ENCODE results near the gene SHISA5. TPM values are rescaled to one million over a fixed set of nuclear protein-coding genes. Genes with fewer than 3 reads are reported as not detected.

Gene SHISA5
- total RNA-seq (10 to 100 TPM; 40.7 to 50.3 TPM), polyA plus RNA-seq (100 to 1,000 TPM; 101 to 104 TPM)

GRCh38 chr3:48504051-48504946 is at the start of gene SHISA5:
TSS of gene SHISA5 (minus strand) at chr3:48504174. CDS start at chr3:48504094, 80 bp downstream.
- H3K27ac ChIP-seq (ENCODE audit: low read depth in 1 of 2, low read length in 2 of 2) = peak within 1 kb of the TSS; percentile 57 to 78
- H3K9ac ChIP-seq (ENCODE audit: low read depth in 1 of 2, low read length in 2 of 2) = peak within 1 kb of the TSS in 1 of 2 donors; percentile 69
- no peaks in the 10 kb centered on the region for H3K27me3 ChIP-seq (ENCODE audit: control insufficient read depth in 4 of 4, insufficient read depth in 4 of 4, low read length in 3 of 4)
- peaks cover 5 to 13% (median 7%) of the 10 kb centered on the region in 4 donors for H3K4me1 ChIP-seq (ENCODE audit: control insufficient read depth in 4 of 4, insufficient read depth in 4 of 4, low read length in 3 of 4)
- H3K4me3 ChIP-seq (ENCODE audit: low read depth in 1 of 3, low read length in 3 of 3) = peak within 1 kb of the TSS; percentile 50 to 54 (median 50)
- H3K36me3 ChIP-seq (ENCODE audit: control insufficient read depth in 4 of 4, insufficient read depth in 3 of 4, low read depth in 1 of 4, low read length in 3 of 4) = no peaks in the 10 kb centered on the region
- DNase-seq (ENCODE audit: low spot score) = peak; percentile 74
- no peaks in the 10 kb centered on the region for H3K9me3 ChIP-seq (ENCODE audit: control insufficient read depth in 4 of 4, low read length in 3 of 4)
- 4% methylated on average over 66 of the region's 66 CpGs for WGBS
- TF ChIP-seq EGR1 (IDR thresholded peaks at IDR 0.05; ENCODE audit: low read depth in 2 of 2) (peak in 1 of 2 donors; percentile 17), JUND (IDR thresholded peaks at IDR 0.05) (no peak)

GRCh38 chr3:48553361-48553760 is 49.4 kb upstream of the SHISA5 start:
- Histone ChIP-seq H3K36me3 (ENCODE audit: control insufficient read depth in 4 of 4, insufficient read depth in 3 of 4, low read depth in 1 of 4, low read length in 3 of 4) (no peaks in the 10 kb centered on the region), H3K27ac (ENCODE audit: low read depth in 1 of 2, low read length in 2 of 2) (no peak overlapping the region), H3K4me3 (ENCODE audit: low read depth in 1 of 3, low read length in 3 of 3) (no peak overlapping the region), H3K4me1 (ENCODE audit: control insufficient read depth in 4 of 4, insufficient read depth in 4 of 4, low read length in 3 of 4) (peaks cover 6 to 21% (median 11%) of the 10 kb centered on the region in 4 donors), H3K9ac (ENCODE audit: low read depth in 1 of 2, low read length in 2 of 2) (no peak overlapping the region), H3K9me3 (ENCODE audit: control insufficient read depth in 4 of 4, low read length in 3 of 4) (no peaks in the 10 kb centered on the region), H3K27me3 (ENCODE audit: control insufficient read depth in 4 of 4, insufficient read depth in 4 of 4, low read length in 3 of 4) (no peaks in the 10 kb centered on the region)
- TF ChIP-seq YY1 (IDR thresholded peaks at IDR 0.05) (no peak), MAX (IDR thresholded peaks at IDR 0.05) (no peak), RAD21 (IDR thresholded peaks at IDR 0.05) (no peak), RXRA (IDR thresholded peaks at IDR 0.05) (no peak), TAF1 (conservative IDR thresholded peaks at IDR 0.05) (no peak), HNF4G (IDR thresholded peaks at IDR 0.05) (no peak), FOXA2 (IDR thresholded peaks at IDR 0.05) (no peak), ZBTB33 (IDR thresholded peaks at IDR 0.05) (no peak), GABPA (IDR thresholded peaks at IDR 0.05 in 1 of 2, conservative IDR thresholded peaks at IDR 0.05 in 1 of 2) (no peak)
- 86% methylated on average over 5 of the region's 5 CpGs for WGBS
- DNase-seq (ENCODE audit: low spot score) = no peak

GRCh38 chr3:48552111-48552951 is 48.4 kb upstream of the SHISA5 start:
- DNase-seq (ENCODE audit: low spot score) = no peak
- WGBS = 81% methylated on average over 14 of the region's 14 CpGs
- H3K27ac ChIP-seq (ENCODE audit: low read depth in 1 of 2, low read length in 2 of 2) = no peak overlapping the region
- TF ChIP-seq FOXA2 (IDR thresholded peaks at IDR 0.05) (no peak), EGR1 (IDR thresholded peaks at IDR 0.05; ENCODE audit: low read depth in 2 of 2) (no peak), TAF1 (conservative IDR thresholded peaks at IDR 0.05) (no peak), NR2F2 (IDR thresholded peaks at IDR 0.05) (no peak), FOXA1 (IDR thresholded peaks at IDR 0.05) (no peak), SP1 (IDR thresholded peaks at IDR 0.05) (no peak), CTCF (IDR thresholded peaks at IDR 0.05; ENCODE audit: low read depth, low read length, missing input control) (no peak), HNF4A (conservative IDR thresholded peaks at IDR 0.05) (no peak), ATF3 (IDR thresholded peaks at IDR 0.05) (no peak), ZBTB33 (IDR thresholded peaks at IDR 0.05) (no peak), JUND (IDR thresholded peaks at IDR 0.05) (no peak)
- H3K9me3 ChIP-seq (ENCODE audit: control insufficient read depth in 4 of 4, low read length in 3 of 4) = no peaks in the 10 kb centered on the region
- H3K27me3 ChIP-seq (ENCODE audit: control insufficient read depth in 4 of 4, insufficient read depth in 4 of 4, low read length in 3 of 4) = no peaks in the 10 kb centered on the region
- H3K4me1 ChIP-seq (ENCODE audit: control insufficient read depth in 4 of 4, insufficient read depth in 4 of 4, low read length in 3 of 4) = peaks cover 4 to 11% (median 7%) of the 10 kb centered on the region in 4 donors
- no peak overlapping the region for H3K9ac ChIP-seq (ENCODE audit: low read depth in 1 of 2, low read length in 2 of 2)
- no peak overlapping the region for H3K4me3 ChIP-seq (ENCODE audit: low read depth in 1 of 3, low read length in 3 of 3)
- H3K36me3 ChIP-seq (ENCODE audit: control insufficient read depth in 4 of 4, insufficient read depth in 3 of 4, low read depth in 1 of 4, low read length in 3 of 4) = no peaks in the 10 kb centered on the region
